GM12878 (cell line): ENCODE data around the gene COPS7A. TPM values are rescaled to one million over a fixed set of nuclear protein-coding genes. Genes with fewer than 3 reads are reported as not detected.

Experiments used
- ATF2 ChIP-seq: IDR thresholded peaks from 2 replicates; pipeline ENCODE4 v1.6.1; 2012; ENCODE audit warnings: low read length, inconsistent platforms
- BRCA1 ChIP-seq: IDR thresholded peaks from 2 replicates; pipeline ENCODE4 v1.6.1; 2011; ENCODE audit warnings: low read depth, low read length, improper control_type of control experiment
- CBX3 ChIP-seq: fragments of 200-600 bp; sonication (generic); IDR thresholded peaks from 2 replicates; pipeline ENCODE4 v1.6.1; 2016; ENCODE audit warnings: low read depth, borderline replicate concordance
- CBX5 ChIP-seq: sonication (generic); IDR thresholded peaks from 2 replicates; pipeline ENCODE4 v1.6.1; 2016; ENCODE audit warnings: low read depth, moderate library complexity, mild to moderate bottlenecking, inconsistent platforms
- CHD1 ChIP-seq: IDR thresholded peaks from 2 replicates; pipeline ENCODE4 v1.6.1; 2012; ENCODE audit warnings: low read depth, low read length, improper control_type of control experiment
- EED ChIP-seq: sonication (generic); IDR thresholded peaks from 2 replicates; pipeline ENCODE4 v1.6.1; 2016; ENCODE audit warnings: antibody characterized with exemption, low read depth
- ETV6 ChIP-seq, 2 experiments: fragments of 450-650 bp in 1 of 2; IDR thresholded peaks in 1 of 2; conservative IDR thresholded peaks in 1 of 2; 2 replicates each; pipeline ENCODE4 v1.6.1; 2014; ENCODE audit warnings: antibody characterized with exemption in 1 of 2, borderline replicate concordance in 1 of 2, low read depth in 1 of 2, mild to moderate bottlenecking in 1 of 2, moderate library complexity in 1 of 2
- FOXK2 ChIP-seq: fragments of 450-650 bp; IDR thresholded peaks from 2 replicates; pipeline ENCODE4 v1.6.1; 2017; ENCODE audit warnings: mild to moderate bottlenecking, moderate library complexity
- HDAC6 ChIP-seq: fragments of 200-600 bp; sonication (generic); IDR thresholded peaks from one replicate; pipeline ENCODE4 v1.8.0; 2017; ENCODE audit warnings: antibody characterized with exemption; ENCODE audit not compliant: unreplicated experiment
- IRF3 ChIP-seq: fragments of 450-650 bp; IDR thresholded peaks from 2 replicates; pipeline ENCODE4 v1.6.1; 2014; ENCODE audit warnings: mild to moderate bottlenecking
- MEF2A ChIP-seq: IDR thresholded peaks from 2 replicates; pipeline ENCODE4 v1.6.1; 2011; ENCODE audit warnings: low read depth, mild to moderate bottlenecking, low read length, moderate library complexity; ENCODE audit not compliant: insufficient read depth
- MXI1 ChIP-seq: fragments of 150-350 bp; IDR thresholded peaks from 2 replicates; pipeline ENCODE4 v1.6.1; 2011; ENCODE audit warnings: low read depth, mild to moderate bottlenecking, inconsistent platforms, low read length, improper control_type of control experiment
- NRF1 ChIP-seq: conservative IDR thresholded peaks from 2 replicates; pipeline ENCODE4 v1.6.1; 2011; ENCODE audit warnings: mild to moderate bottlenecking, low read depth, low read length, improper control_type of control experiment
- RB1 ChIP-seq: fragments of 450-650 bp; formaldehyde crosslinking; IDR thresholded peaks from 2 replicates; pipeline ENCODE4 v1.6.1; 2017; ENCODE audit warnings: mild to moderate bottlenecking, borderline replicate concordance
- RELA ChIP-seq: fragments of 450-650 bp; IDR thresholded peaks from 2 replicates; pipeline ENCODE4 v1.8.0; 2014; ENCODE audit warnings: borderline replicate concordance; ENCODE audit not compliant: partially characterized antibody
- RFX5 ChIP-seq: IDR thresholded peaks from 2 replicates; pipeline ENCODE4 v1.6.1; 2011; ENCODE audit warnings: low read depth, low read length, improper control_type of control experiment
- RUNX3 ChIP-seq: IDR thresholded peaks from 2 replicates; pipeline ENCODE4 v1.6.1; 2012; ENCODE audit warnings: low read length, inconsistent platforms
- SREBF2 ChIP-seq: IDR thresholded peaks from 2 replicates; pipeline ENCODE4 v1.6.1; 2012; ENCODE audit warnings: mild to moderate bottlenecking, low read length
- SUZ12 ChIP-seq: fragments of 200-600 bp; sonication (generic); IDR thresholded peaks from one replicate; pipeline ENCODE4 v1.6.1; 2018; ENCODE audit warnings: antibody characterized with exemption, mild to moderate bottlenecking; ENCODE audit not compliant: unreplicated experiment
- TAF1 ChIP-seq: IDR thresholded peaks from 2 replicates; pipeline ENCODE4 v1.6.1; 2011; ENCODE audit warnings: mild to moderate bottlenecking, low read depth, low read length, borderline replicate concordance
- TBL1XR1 ChIP-seq: IDR thresholded peaks from 2 replicates; pipeline ENCODE4 v1.6.1; 2012; ENCODE audit warnings: low read depth, low read length, improper control_type of control experiment
- WRNIP1 ChIP-seq: IDR thresholded peaks from 2 replicates; pipeline ENCODE4 v1.6.1; 2011; ENCODE audit warnings: low read depth, low read length, improper control_type of control experiment, borderline replicate concordance
- ZNF207 ChIP-seq: fragments of 450-650 bp; IDR thresholded peaks from 2 replicates; pipeline ENCODE4 v1.6.1; 2014; ENCODE audit warnings: antibody characterized with exemption, mild to moderate bottlenecking, borderline replicate concordance
- polyA plus RNA-seq, 11 experiments: library from polyadenylated mRNA; depleted of rRNA in 4 of 11; unstranded in 6 of 11; stranded (reverse) in 5 of 11; fragments of >200 nt; fragmentation: Nextera tagmentation in 4 of 11; fragmentation: Illumina TruSeq in 1 of 11; extraction: Ambion mirVana in 4 of 11; extraction: Trizol in 1 of 11; gene quantifications; 1 replicate in 1 of 11; 2 replicates in 10 of 11; pipeline versions ENCODE4 v1.2.1 to v1.2.3, GENCODE V29; 2011 to 2016; ENCODE audit warnings: inconsistent platforms in 2 of 11, missing spikeins in 2 of 11, low read depth in 1 of 11
- total RNA-seq, 4 experiments: library from RNA; depleted of rRNA in 3 of 4; stranded (reverse); fragments of >200 nt in 3 of 4; fragmentation: Illumina TruSeq in 1 of 4; extraction: Trizol in 1 of 4; gene quantifications; 2 replicates each; pipeline versions ENCODE4 v1.2.1 to v1.2.3, GENCODE V29; 2013 to 2021
- TF ChIP-seq, protein P1 (sequence below): fragments of 450-650 bp; IDR thresholded peaks from 2 replicates; pipeline ENCODE4 v1.6.1; 2016; ENCODE audit warnings: mild to moderate bottlenecking
- TF ChIP-seq, protein P2 (sequence below): fragments of 450-650 bp; IDR thresholded peaks from 2 replicates; pipeline ENCODE4 v1.6.1; 2017; ENCODE audit warnings: mild to moderate bottlenecking

COPS7A gene
- total and polyA plus RNA-seq, 10 of the 15 experiments (the other 5 are each of a cell fraction or from before 2014, with no cell fraction given) = 25.7 to 74.0 (median 51.9) TPM

GRCh38 chr12:6764011-6764828 is 40.4 kb downstream of the COPS7A start (continued):
- TF ChIP-seq, protein P1, sequence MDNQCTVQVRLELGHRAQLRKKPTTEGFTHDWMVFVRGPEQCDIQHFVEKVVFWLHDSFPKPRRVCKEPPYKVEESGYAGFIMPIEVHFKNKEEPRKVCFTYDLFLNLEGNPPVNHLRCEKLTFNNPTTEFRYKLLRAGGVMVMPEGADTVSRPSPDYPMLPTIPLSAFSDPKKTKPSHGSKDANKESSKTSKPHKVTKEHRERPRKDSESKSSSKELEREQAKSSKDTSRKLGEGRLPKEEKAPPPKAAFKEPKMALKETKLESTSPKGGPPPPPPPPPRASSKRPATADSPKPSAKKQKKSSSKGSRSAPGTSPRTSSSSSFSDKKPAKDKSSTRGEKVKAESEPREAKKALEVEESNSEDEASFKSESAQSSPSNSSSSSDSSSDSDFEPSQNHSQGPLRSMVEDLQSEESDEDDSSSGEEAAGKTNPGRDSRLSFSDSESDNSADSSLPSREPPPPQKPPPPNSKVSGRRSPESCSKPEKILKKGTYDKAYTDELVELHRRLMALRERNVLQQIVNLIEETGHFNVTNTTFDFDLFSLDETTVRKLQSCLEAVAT = 0 out of 2 replicates have a peak, but pooled peaks have one; percentile 47
- no peak for TF ChIP-seq CBX5
- no peak for TF ChIP-seq SREBF2
- TF ChIP-seq RUNX3 = no peak
- TF ChIP-seq SUZ12 = no peak
- TF ChIP-seq TAF1 = no peak
- no peak for TF ChIP-seq ETV6 (conservative IDR thresholded peaks at IDR 0.05 in 1 of 2, IDR thresholded peaks at IDR 0.05 in 1 of 2; ENCODE audit: borderline replicate concordance in 1 of 2, low read depth in 1 of 2)
- no peak for TF ChIP-seq NRF1
- no peak for TF ChIP-seq ZNF207
- no peak for TF ChIP-seq CBX3
- TF ChIP-seq TBL1XR1 = no peak
- no peak for TF ChIP-seq BRCA1
- TF ChIP-seq MXI1 = no peak
- TF ChIP-seq EED = no peak
- no peak for TF ChIP-seq RB1
- TF ChIP-seq IRF3 = peak; percentile 70; the same call in 1 of the 2 replicates
- TF ChIP-seq ATF2 = no peak
- no peak for TF ChIP-seq HDAC6
- TF ChIP-seq FOXK2 = no peak
- no peak for TF ChIP-seq RELA
- TF ChIP-seq RFX5 = peak; percentile 100
- no peak for TF ChIP-seq WRNIP1
- no peak for TF ChIP-seq MEF2A
- no peak for TF ChIP-seq CHD1
- TF ChIP-seq, protein P2, sequence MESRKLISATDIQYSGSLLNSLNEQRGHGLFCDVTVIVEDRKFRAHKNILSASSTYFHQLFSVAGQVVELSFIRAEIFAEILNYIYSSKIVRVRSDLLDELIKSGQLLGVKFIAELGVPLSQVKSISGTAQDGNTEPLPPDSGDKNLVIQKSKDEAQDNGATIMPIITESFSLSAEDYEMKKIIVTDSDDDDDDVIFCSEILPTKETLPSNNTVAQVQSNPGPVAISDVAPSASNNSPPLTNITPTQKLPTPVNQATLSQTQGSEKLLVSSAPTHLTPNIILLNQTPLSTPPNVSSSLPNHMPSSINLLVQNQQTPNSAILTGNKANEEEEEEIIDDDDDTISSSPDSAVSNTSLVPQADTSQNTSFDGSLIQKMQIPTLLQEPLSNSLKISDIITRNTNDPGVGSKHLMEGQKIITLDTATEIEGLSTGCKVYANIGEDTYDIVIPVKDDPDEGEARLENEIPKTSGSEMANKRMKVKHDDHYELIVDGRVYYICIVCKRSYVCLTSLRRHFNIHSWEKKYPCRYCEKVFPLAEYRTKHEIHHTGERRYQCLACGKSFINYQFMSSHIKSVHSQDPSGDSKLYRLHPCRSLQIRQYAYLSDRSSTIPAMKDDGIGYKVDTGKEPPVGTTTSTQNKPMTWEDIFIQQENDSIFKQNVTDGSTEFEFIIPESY = peak; percentile 90; the same call in 1 of the 2 replicates
